HG02938 (cell line): ENCODE results near the gene CBX7.

Experiments used
- ATAC-seq: cut with Tn5 transposase; IDR thresholded peaks from one replicate; pipeline ENCODE4 v1.9.1; 2021; ENCODE audit warnings: mild to moderate bottlenecking, moderate library complexity; ENCODE audit not compliant: unreplicated experiment

The CBX7 gene

GRCh38 chr22:39128508-39128907 is 24.0 kb downstream of the CBX7 start:
- ATAC-seq = no peak

DNA sequence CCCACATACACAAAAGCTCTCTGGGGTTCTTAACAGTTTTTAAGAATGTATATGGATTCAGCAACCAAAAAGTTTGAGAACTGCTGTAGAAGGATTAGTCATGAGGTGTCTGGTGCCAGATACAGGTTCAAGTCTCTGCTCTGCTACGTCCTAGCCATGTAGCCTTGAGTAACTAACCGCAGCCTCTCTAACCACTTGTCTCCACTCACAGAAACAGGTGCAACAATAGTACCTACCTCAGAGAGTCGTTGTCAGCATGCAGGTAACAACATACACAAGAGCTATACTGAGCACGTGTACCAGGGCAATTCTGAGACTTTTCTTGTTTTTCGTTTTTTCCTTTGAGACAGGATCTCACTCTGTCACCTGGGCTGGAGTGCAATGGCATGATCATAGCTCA is 26.9 kb downstream of the CBX7 start:
- ATAC-seq = no peak

- no peak for ATAC-seq
These were observed 28.5 kb downstream of the CBX7 start for GRCh38 chr22:39123751-39124581.

DNA sequence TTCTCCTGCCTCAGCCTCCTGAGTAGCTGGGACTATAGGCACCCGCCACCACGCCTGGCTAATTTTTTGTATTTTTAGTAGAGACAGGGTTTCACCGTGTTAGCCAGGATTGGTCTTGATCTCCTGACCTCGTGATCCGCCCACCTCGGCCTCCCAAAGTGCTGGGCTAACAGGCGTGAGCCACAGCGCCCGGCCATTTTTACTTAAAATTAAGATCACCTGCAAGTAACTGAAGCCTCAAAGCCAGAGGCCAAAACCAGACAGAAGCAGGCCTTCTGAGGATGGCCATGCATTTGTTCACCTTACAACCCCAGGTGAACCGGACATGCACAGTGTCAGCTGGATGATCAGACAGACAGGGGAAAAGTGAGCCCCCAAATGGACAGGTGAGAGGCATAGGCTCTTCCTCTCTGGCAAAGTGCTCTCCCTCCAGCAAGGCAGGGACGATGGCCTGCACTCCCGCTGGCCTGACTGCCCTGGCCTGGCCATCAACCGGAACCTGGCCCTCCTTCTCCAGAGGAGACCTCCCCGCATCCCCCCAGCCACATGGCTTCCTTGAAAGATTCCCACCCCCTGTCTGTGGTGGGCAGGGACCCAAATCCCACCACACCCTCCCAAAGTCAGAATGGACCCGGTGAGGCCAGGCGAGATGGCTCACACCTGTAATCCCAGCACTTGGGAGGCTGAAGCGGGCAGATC is 29.6 kb downstream of the CBX7 start:
- no peak for ATAC-seq

DNA sequence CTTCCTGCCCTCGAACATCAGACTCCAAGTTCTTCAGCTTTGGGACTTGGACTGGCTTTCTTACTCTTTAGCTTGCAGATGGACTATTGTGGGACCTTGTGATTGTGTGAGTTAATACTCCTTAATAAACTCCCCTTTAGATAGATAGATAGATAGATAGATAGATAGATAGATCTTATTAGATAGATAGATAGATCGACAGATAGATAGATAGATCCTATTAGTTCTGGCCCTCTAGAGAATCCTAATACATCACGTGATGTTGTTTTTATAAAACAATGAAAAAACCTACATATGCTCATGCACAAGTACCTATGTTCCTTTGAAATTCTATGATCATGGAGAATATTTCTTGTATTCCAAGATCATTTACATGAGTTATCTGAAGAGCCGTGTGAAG is 31.5 kb downstream of the CBX7 start:
- no peak for ATAC-seq

DNA sequence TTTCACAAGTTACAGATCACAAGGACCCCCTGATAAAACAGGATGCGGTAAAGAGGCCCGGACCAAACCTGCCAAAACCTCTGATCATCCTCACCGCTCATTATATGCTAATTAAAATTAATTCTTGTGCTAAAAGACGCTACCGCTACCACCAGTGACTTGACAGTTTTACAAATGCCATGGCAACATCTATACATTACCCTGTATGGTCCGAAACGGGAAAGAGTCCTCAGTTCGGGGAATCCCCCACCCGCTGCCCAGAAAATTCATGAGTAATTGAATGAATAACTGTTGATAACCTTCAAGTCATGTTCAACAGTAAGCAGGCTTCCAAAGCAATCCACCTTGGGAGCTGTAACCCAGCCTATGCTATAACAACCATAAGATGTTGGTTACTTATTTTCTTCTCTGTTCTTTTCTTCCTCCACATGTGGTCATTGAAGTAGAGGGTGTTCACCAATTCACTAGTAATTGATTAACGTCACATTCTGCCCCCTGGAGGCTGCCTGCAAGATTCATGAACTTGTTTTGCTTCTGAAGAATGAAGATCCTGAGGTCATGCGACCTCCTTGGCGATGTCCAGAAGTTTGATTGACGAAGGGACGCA is 34.8 kb downstream of the CBX7 start:
- ATAC-seq = peak; percentile 53

- ATAC-seq = no peak
These were observed 36.4 kb downstream of the CBX7 start for GRCh38 chr22:39115977-39116621.

DNA sequence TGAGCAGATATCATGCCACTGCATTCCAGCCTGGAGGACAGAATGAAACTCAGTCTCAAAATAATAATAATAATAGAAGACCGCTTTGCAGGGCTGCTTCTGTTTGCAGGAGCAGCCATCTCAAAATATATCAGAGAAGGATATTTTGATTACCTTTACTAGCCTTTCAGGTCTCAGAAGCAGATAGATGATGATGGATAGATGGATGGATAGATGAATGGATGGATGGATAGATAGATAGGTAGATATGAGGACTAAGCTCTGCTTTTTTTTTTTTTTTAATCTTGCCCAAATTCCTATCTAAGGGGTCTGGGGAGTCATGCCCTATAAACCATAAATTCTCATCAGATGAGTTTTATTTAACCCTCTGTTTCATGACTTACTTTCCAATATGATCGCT is 36.9 kb downstream of the CBX7 start:
- ATAC-seq = no peak

GRCh38 chr22:39114112-39114511 is 38.4 kb downstream of the CBX7 start:
- ATAC-seq = no peak

DNA sequence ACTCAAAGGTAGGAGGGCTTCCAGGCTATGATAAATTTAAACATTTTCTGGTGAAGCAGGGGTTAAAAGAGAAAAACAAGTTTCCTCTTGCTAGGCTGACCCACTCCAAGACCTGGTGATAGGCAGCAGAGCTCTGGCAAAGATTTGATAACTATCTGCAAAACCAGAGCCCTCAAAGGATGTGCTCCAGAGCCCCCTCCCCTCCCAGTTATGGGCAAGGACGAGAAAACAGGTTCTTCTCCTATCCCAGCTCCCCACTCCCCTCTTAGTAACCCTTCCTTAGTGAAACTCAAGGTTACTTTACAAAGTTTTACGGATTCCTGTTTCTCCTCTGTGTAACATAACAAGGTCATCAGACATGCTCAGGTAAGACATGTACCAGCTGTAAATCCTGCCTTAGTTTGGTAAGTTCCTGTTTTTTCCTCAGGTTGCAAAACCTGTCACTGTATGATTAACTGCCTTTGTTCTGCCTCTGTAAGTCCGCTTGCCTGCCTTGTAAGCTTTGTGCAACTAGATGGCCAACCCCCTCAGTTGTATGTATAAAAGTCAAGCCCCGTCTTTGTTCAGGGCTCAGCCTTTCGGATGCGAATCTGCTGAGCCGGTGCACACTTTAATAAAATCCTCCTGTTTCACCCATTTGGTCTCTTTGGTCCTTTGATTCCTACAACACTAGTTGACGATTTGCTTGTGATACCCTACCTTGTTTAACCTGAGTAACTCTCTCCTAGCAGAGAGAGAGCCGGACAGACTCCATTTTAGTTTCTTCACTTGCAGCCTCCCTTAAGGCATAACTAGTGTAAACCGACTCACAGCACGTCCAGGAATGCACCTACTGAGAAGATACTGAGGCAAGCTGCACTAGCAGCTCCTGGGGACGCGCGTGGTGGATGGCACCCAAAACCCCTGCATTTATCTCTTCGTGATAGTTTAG is 41.6 kb downstream of the CBX7 start:
- no peak for ATAC-seq

GRCh38 chr22:39109361-39109760 is 43.1 kb downstream of the CBX7 start:
- ATAC-seq = no peak

DNA sequence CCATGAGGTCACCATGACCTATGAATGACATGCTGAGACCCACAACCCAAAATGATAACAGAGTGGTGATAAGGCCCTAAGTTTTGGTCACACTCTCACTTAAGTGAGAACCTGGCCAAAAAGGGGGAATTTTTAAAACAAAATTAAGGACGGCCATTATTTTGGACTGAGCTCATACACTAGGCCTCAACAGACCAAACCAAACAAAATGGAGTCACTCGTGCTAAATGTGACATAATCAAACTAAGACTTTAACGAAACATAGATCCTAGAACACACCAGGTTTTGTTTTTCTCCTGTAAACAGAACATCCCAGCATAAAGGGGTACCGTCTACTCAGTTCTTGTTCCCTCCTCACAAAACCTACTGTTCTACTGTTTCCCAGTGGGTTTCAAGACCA is 44.0 kb downstream of the CBX7 start:
- no peak for ATAC-seq

- no peak for ATAC-seq
These were observed 46.2 kb downstream of the CBX7 start for GRCh38 chr22:39106326-39106725.

DNA sequence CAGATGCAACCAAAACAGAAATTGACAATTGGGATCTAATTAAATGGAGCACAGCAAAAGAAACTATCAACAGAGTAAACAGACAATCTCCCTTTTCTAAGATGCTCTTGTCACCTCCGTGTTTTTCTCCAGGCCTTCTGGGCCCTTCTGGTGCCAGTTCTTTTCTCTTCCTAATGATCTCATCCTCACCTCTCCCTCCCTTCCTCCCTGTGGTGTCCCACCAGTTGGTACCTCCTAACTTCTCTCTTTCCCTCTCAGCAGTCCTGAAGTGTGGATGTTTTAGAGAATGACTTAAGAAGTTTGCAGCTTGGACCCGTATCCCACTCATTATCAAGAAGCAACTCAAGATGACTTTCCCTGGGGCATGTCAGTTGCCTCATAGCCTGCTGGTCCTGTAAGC is 49.0 kb downstream of the CBX7 start:
- ATAC-seq = no peak

DNA sequence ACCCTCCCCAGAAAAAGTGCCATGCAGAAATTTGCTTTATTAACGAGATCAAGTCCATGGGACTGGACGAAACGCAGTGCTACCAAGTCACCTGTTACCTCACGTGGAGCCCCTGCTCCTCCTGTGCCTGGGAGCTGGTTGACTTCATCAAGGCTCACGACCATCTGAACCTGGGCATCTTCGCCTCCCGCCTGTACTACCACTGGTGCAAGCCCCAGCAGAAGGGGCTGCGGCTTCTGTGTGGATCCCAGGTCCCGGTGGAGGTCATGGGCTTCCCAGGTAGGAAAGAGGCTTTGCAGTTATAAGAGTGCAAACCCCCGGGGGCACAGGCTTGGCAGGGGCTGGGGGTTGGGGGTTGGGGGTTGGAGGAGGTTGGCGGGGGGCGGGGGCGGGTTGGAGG is 51.3 kb downstream of the CBX7 start:
- ATAC-seq = no peak

DNA sequence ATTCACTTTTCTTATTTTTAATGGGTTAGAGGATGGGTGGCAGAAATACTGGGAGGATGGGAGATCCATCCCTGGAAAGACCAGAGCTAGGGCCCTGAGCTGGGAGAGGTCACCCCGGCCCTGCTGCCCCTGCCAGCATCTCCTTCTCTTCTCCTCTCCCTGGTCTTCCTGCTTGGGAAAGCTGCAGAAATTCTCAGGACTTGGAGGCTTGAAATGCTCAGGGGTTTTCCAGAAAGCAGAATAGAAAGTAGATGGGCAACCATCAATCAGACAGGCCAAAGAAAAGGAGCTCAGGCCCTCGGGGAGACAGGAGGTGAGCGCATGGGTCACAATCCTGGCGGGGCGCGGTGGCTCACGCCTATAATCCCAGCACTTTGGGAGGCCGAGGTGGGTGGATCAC is 53.9 kb downstream of the CBX7 start:
- ATAC-seq = no peak

GRCh38 chr22:39098026-39098425 is 54.5 kb downstream of the CBX7 start:
- ATAC-seq = no peak

DNA sequence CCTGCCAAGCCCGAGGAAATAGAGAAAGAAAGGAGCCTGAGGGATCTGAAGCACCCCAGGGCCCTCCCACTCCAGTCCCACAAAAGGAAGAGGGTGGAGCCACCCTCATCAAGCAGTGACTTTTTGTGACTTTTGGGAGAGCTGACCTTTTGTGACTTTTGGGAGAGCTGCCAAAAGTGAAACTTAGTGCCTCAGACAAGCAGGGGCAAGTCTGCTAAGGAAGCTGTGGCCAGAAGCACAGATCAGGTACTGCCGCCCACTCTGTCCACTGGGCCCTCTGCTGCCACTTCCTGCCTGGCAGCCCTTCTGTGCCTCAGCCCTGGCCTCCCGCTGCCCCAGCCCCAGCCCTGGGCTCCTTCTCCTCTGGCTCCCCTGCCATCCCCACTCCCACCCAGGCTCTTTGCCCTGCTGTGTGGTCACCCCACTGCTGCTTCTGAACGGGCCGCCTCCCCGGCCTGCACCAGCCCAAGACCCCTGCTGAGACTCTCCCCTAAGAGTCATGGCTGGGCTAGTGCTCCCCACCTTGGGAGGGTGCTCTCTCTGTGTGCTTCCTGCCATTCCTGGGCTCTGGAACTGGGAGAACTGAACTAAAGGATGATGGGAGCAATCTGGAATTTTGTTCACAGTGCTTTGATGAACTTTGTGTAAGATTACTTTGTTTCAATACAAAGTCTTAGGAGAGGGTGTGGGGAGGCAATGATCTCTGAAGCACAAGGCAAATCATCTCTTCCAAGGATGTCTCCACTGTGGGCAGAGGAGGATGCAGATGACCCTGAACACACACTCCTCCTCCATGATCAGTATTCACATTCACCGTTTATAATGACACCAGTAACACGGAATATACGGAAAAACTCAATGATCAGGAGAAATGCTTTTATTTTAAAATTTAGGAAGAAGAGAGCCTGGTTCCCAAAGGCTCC is 55.1 kb downstream of the CBX7 start, which contains the start of gene APOBEC3H:
Gene APOBEC3H (plus strand): TSS at position 147 of the 923 bp plus-strand sequence. CDS start 3,035 bp downstream, outside the sequence.
- ATAC-seq = no peak

DNA sequence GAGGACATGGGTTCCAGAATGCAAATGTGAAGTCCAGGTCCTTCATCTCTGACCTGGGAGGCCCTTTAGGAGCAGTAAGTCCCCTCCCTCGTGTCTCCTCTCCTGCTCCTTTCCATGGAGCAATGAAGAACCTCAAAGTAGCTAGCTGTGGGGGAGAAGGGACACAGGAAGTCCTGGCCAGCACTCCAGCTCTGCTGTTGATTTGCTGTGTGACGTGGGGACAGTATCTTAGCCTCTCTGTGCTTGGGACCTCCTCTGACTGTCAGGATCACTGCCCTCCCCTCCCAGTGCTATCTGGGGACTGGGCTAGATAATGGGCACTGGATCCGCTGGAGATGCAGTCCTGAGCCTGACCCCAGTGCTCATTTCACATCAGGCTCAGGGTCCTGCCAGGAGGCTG is 56.5 kb downstream of the CBX7 start:
- ATAC-seq = no peak
